Sigmoid colon (tissue), 7 donors: Measurements from ENCODE around the gene GRB10. TPM values are rescaled to one million over a fixed set of nuclear protein-coding genes. Genes with fewer than 3 reads are reported as not detected.

Experiments
- DNase-seq: peaks from one replicate; pipeline ENCODE4 v3.0.0-alpha.2; 2019
- H3K27ac ChIP-seq, 4 donors: fragments of 200-600 bp; sonication (generic); one replicate each; pipeline ENCODE4 v1.5.1; 2016 to 2019; ENCODE audit warnings: mild to moderate bottlenecking in 1 of 4
- H3K27me3 ChIP-seq, 3 donors: fragments of 200-600 bp; sonication (generic); one replicate each; pipeline ENCODE4 v1.5.1; 2019; ENCODE audit warnings: mild to moderate bottlenecking in 1 of 3
- H3K36me3 ChIP-seq, 4 donors: fragments of 200-600 bp; sonication (generic); one replicate each; pipeline ENCODE4 v1.5.1; 2016 to 2019
- H3K4me1 ChIP-seq, 4 donors: fragments of 200-600 bp; sonication (generic); one replicate each; pipeline ENCODE4 v1.5.1; 2017 to 2019
- H3K4me3 ChIP-seq, 4 donors: fragments of 200-600 bp; sonication (generic); one replicate each; pipeline ENCODE4 v1.5.1; 2017 to 2019; ENCODE audit warnings: mild to moderate bottlenecking in 2 of 4, moderate library complexity in 1 of 4
- H3K9me3 ChIP-seq, 4 donors: fragments of 200-600 bp in 3 of 4; sonication (generic) in 3 of 4; one replicate each; pipeline versions ENCODE4 v1.5.1 to v1.6.1; 2013 to 2019
- CTCF ChIP-seq, 4 experiments: fragments of 450-650 bp in 3 of 4; fragments of 200-600 bp in 1 of 4; IDR thresholded peaks; one replicate each; pipeline ENCODE4 v1.5.1; 2016 to 2019; ENCODE audit warnings: antibody characterized with exemption in 4 of 4, mild to moderate bottlenecking in 3 of 4, moderate library complexity in 2 of 4
- EP300 ChIP-seq, 4 donors: sonication (generic); formaldehyde crosslinking; IDR thresholded peaks; one replicate each; pipeline ENCODE4 v1.6.1; 2017; ENCODE audit warnings: antibody characterized with exemption in 4 of 4
- POLR2A ChIP-seq, 2 donors: fragments of 450-650 bp; IDR thresholded peaks; one replicate each; pipeline ENCODE4 v1.6.1; 2016; ENCODE audit warnings: antibody characterized with exemption in 2 of 2, mild to moderate bottlenecking in 2 of 2, moderate library complexity in 2 of 2
- POLR2AphosphoS5 ChIP-seq, 4 donors: sonication (generic); formaldehyde crosslinking; IDR thresholded peaks; one replicate each; pipeline ENCODE4 v1.6.1; 2017; ENCODE audit warnings: antibody characterized with exemption in 4 of 4
- WGBS, 2 donors: extraction: QIAGEN DNeasy Blood & Tissue Kit; methylation state at CpG; one replicate each; pipeline ENCODE4 v1.1.7; 2013; 5-methylcytosine and 5-hydroxymethylcytosine counted together
- intact Hi-C: fragments of 100-400 bp; cut with DNase I; formaldehyde crosslinking; loops from one replicate; pipeline ENCODE4 v1.15.1; 2023
- polyA plus RNA-seq, 3 donors: library from polyadenylated mRNA; stranded (reverse); fragments of 200-250 nt; gene quantifications; one replicate each; pipeline ENCODE4 v1.2.3, GENCODE V29; 2013
- total RNA-seq, 4 donors: library from RNA; depleted of rRNA; stranded (reverse); fragments of >200 nt; gene quantifications; one replicate each; pipeline ENCODE4 v1.1.0, GENCODE V29; 2016
- donor health status: healthy with polysubstance abuse.
- donor health status: Bipolar disorder and iron deficiency.
- donor health status: healthy.

The GRB10 gene
- total and polyA plus RNA-seq, 7 donors: 2.1 to 83.6 (median 49.2) TPM

DNA sequence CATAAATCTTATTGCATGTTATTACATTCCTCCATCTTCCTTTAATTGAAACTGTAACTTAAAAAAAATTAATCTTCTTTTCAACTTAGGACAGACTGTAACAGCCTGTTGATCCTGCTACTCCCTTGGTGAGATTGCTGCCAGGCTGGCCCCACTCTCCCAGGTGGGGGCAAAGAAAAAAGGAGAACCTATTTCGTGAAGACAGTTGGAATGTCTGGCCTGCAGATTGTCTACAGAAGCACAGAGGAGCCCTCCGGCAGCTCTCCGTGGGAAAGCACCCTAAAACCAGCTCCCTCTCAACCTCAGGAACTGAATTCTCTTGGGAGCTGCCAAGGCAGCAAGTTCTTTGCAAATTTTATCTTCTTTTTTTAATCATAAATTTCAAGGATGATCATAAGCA is 32.8 kb downstream of the GRB10 start:
- no peaks in the 10 kb centered on the region for H3K9me3 ChIP-seq
- H3K4me3 ChIP-seq: no peak overlapping the region
- H3K4me1 ChIP-seq: peaks cover 0 to 29% (median 27%) of the 10 kb centered on the region in 4 donors
- intact Hi-C loops: no loop called here
- whole genome bisulfite sequencing, 2 donors: 67 to 88% methylated on average over 3 of the region's 3 CpGs
- H3K36me3 ChIP-seq: peaks cover 0 to 6% (median 0%) of the 10 kb centered on the region in 4 donors
- TF ChIP-seq CTCF (IDR thresholded peaks at IDR 0.05) (no peak), EP300 (IDR thresholded peaks at IDR 0.05) (no peak), POLR2A (IDR thresholded peaks at IDR 0.05) (no peak), POLR2AphosphoS5 (IDR thresholded peaks at IDR 0.05) (no peak)
- H3K27ac ChIP-seq: peak overlapping the region in 1 of 4 donors; percentile 17
- no peaks in the 10 kb centered on the region for H3K27me3 ChIP-seq
- DNase-seq: no peak

DNA sequence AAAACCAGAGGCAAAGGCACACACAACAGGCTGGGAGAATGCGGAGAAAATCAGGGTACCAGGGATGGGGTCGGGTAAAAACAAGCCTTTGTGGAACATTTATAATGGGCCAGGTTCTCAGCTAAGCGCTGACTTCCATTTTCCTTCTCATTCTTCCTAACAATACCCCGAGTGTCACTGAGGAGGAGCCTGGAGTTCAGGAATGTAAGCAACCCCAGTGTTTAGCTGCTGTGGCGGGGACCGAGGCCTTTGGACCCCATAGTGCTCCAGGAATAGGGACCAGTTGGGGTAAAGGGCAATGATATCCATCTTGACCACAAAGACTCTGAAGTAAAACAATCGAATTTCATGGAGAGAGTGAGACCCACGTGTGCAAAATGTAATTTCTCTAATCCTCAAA is 34.2 kb downstream of the GRB10 start:
- no peak for DNase-seq
- H3K27me3 ChIP-seq: no peaks in the 10 kb centered on the region
- H3K4me3 ChIP-seq: no peak overlapping the region
- WGBS, 2 donors: 92 to 93% methylated on average over 8 of the region's 8 CpGs
- intact Hi-C loops: no loop called here
- H3K27ac ChIP-seq: no peak overlapping the region
- H3K4me1 ChIP-seq: peaks cover 0 to 26% (median 20%) of the 10 kb centered on the region in 4 donors
- H3K9me3 ChIP-seq: no peaks in the 10 kb centered on the region
- TF ChIP-seq EP300 (IDR thresholded peaks at IDR 0.05) (no peak), POLR2AphosphoS5 (IDR thresholded peaks at IDR 0.05) (no peak), POLR2A (IDR thresholded peaks at IDR 0.05) (no peak), CTCF (IDR thresholded peaks at IDR 0.05) (no peak)
- peaks cover 0 to 14% (median 0%) of the 10 kb centered on the region in 4 donors for H3K36me3 ChIP-seq

DNA sequence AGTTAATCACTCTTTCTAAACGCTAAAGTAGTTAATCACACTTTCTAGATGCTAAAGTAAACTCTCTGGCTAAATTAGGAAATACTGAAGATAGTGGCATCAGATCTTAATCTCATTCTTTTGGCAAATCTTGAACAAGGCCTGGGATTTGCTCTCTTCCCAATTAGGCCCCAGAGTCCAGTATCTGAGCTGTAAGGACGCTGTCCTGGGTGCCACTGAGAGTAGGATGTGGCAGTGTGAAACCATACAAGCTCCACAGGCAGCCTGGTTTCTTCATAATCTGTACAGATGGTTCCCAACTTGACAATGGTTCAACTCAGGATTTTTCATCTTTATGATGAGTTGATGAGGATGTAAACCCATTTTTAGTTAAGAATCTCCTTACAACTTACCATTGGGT is 36.9 kb downstream of the GRB10 start:
- Histone ChIP-seq H3K4me3 (no peak overlapping the region), H3K36me3 (peaks cover 0 to 14% (median 0%) of the 10 kb centered on the region in 4 donors), H3K9me3 (no peaks in the 10 kb centered on the region), H3K4me1 (peaks cover 0 to 23% (median 18%) of the 10 kb centered on the region in 4 donors), H3K27me3 (no peaks in the 10 kb centered on the region), H3K27ac (no peak overlapping the region)
- no peak for DNase-seq
- intact Hi-C loops: no loop called here
- TF ChIP-seq POLR2A (IDR thresholded peaks at IDR 0.05) (no peak), POLR2AphosphoS5 (IDR thresholded peaks at IDR 0.05) (no peak), EP300 (IDR thresholded peaks at IDR 0.05) (no peak), CTCF (IDR thresholded peaks at IDR 0.05) (no peak)
- whole genome bisulfite sequencing, 2 donors: 73 to 87% methylated on average over 2 of the region's 2 CpGs

DNA sequence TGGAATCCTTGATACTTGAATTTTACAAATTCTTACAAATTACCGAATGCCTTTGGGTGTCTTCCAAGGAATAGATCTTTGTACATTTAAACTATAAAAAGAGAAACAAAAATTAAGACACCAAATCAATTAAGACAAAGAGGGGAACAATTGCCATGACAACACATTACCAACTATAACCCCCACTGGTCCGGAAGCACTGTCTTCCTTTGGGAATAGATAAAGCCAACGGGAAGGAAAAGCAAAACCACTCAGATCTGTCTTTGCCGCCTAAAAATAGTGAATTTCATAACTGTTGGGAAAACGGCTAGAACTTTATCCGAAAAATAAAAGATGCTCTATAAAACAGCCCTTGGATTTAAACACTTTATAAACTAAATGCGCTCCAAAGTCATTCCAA is 37.4 kb downstream of the GRB10 start:
- WGBS, 2 donors: 79 to 93% methylated on average over 7 of the region's 7 CpGs
- Histone ChIP-seq H3K27ac (no peak overlapping the region), H3K36me3 (peaks cover 0 to 14% (median 0%) of the 10 kb centered on the region in 4 donors), H3K9me3 (no peaks in the 10 kb centered on the region), H3K27me3 (no peaks in the 10 kb centered on the region), H3K4me1 (peaks cover 0 to 23% (median 13%) of the 10 kb centered on the region in 4 donors), H3K4me3 (no peak overlapping the region)
- intact Hi-C loops: no loop called here
- TF ChIP-seq POLR2AphosphoS5 (IDR thresholded peaks at IDR 0.05) (no peak), CTCF (IDR thresholded peaks at IDR 0.05) (no peak), EP300 (IDR thresholded peaks at IDR 0.05) (no peak), POLR2A (IDR thresholded peaks at IDR 0.05) (no peak)
- DNase-seq: no peak

DNA sequence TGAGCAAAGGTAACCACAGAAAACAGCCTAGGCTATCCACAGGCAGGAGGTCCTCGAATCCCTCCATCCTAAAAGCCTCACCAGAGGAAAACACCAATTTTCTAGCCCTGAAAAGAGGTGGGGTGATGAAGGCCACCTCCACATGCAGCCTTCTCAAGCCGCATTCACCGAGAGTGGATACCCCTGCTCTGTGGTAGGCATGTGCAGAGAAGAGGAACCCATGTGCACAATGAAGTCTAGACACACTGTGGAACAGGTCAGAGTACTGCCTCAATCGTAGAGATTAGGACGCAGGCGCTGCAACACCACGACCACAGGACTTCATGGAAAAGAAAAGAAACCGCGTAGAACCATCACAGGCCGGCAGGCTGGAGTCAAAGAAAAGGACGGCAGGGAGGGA is 38.8 kb downstream of the GRB10 start:
- Histone ChIP-seq H3K4me1 (peaks cover 0 to 26% (median 8%) of the 10 kb centered on the region in 4 donors), H3K36me3 (peaks cover 0 to 14% (median 0%) of the 10 kb centered on the region in 4 donors), H3K27ac (no peak overlapping the region), H3K4me3 (no peak overlapping the region), H3K9me3 (no peaks in the 10 kb centered on the region), H3K27me3 (no peaks in the 10 kb centered on the region)
- no peak for DNase-seq
- 87 to 90% methylated on average over 11 of the region's 11 CpGs for WGBS, 2 donors
- intact Hi-C loops: no loop called here
- TF ChIP-seq CTCF (IDR thresholded peaks at IDR 0.05) (no peak), POLR2AphosphoS5 (IDR thresholded peaks at IDR 0.05) (no peak), POLR2A (IDR thresholded peaks at IDR 0.05) (no peak)
